Glutamatergic neuron (in vitro differentiated cells): ENCODE data around the gene KCNH2. TPM values are rescaled to one million over a fixed set of nuclear protein-coding genes. Genes with fewer than 3 reads are reported as not detected.

ENCODE experiments used
- DNase-seq: peaks from one replicate; pipeline ENCODE4 v3.0.0; 2022
- H3K27ac Mint-ChIP-seq: one replicate; pipeline ENCODE4 v1.8.0; 2020; ENCODE audit warnings: mild to moderate bottlenecking, mixed read lengths, inconsistent platforms; ENCODE audit not compliant: unreplicated experiment
- H3K27me3 Mint-ChIP-seq: one replicate; pipeline ENCODE4 v1.8.0; 2020; ENCODE audit warnings: mild to moderate bottlenecking, moderate library complexity, mixed read lengths, inconsistent platforms; ENCODE audit not compliant: unreplicated experiment
- H3K36me3 Mint-ChIP-seq: one replicate; pipeline ENCODE4 v1.8.0; 2020; ENCODE audit warnings: mild to moderate bottlenecking, mixed read lengths, inconsistent platforms; ENCODE audit not compliant: unreplicated experiment
- H3K4me1 Mint-ChIP-seq: one replicate; pipeline ENCODE4 v1.8.0; 2020; ENCODE audit warnings: mild to moderate bottlenecking, low read depth, mixed read lengths, inconsistent platforms; ENCODE audit not compliant: unreplicated experiment
- H3K4me3 Mint-ChIP-seq: one replicate; pipeline ENCODE4 v1.8.0; 2020; ENCODE audit warnings: mild to moderate bottlenecking, mixed read lengths, inconsistent platforms; ENCODE audit not compliant: unreplicated experiment
- H3K9me3 Mint-ChIP-seq: one replicate; pipeline ENCODE4 v1.8.0; 2020; ENCODE audit warnings: mild to moderate bottlenecking, moderate library complexity, mixed read lengths, inconsistent platforms; ENCODE audit not compliant: unreplicated experiment
- total RNA-seq: library from RNA; stranded (reverse); fragmentation: NEBNext Ultra II Directional; extraction: Animal tissue kit (Norgen Biotek cat#: 25700); gene quantifications from one replicate; pipeline ENCODE4 v1.2.1, GENCODE V29; 2021; ENCODE audit not compliant: unreplicated experiment
- TF ChIP-seq, protein P1 (sequence below): fragments of 200-600 bp; sonication (generic); IDR thresholded peaks from one replicate; pipeline ENCODE4 v1.5.0; 2021; ENCODE audit not compliant: partially characterized antibody, unreplicated experiment

KCNH2 gene
- total RNA-seq, 1 donor from 2014 or later, result 73.7 TPM

DNA sequence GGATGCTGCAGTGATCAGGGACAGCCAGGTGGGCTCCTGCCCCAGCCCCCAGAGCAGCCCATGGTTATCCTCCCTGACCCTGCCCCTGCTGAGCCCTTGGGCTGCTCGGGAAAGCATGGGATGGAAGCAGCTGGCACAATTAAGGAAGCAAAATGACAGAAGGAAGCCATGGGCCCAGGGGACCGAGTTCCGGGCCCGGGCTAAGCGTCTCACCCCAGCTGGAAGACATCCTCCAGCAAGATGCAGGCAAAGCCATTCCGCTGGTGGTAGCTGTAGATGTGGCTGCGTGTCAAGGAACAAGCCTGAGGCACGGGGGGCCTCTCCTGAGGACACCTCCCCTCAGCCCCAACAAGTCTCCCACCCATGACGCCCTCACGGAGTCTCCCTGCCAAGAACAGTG is 45.1 kb upstream of the KCNH2 start:
- H3K9me3 Mint-ChIP-seq, result peaks cover 31% of the 10 kb centered on the region
- H3K27me3 Mint-ChIP-seq, result peaks cover 25% of the 10 kb centered on the region
- TF ChIP-seq, protein P1, sequence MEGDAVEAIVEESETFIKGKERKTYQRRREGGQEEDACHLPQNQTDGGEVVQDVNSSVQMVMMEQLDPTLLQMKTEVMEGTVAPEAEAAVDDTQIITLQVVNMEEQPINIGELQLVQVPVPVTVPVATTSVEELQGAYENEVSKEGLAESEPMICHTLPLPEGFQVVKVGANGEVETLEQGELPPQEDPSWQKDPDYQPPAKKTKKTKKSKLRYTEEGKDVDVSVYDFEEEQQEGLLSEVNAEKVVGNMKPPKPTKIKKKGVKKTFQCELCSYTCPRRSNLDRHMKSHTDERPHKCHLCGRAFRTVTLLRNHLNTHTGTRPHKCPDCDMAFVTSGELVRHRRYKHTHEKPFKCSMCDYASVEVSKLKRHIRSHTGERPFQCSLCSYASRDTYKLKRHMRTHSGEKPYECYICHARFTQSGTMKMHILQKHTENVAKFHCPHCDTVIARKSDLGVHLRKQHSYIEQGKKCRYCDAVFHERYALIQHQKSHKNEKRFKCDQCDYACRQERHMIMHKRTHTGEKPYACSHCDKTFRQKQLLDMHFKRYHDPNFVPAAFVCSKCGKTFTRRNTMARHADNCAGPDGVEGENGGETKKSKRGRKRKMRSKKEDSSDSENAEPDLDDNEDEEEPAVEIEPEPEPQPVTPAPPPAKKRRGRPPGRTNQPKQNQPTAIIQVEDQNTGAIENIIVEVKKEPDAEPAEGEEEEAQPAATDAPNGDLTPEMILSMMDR, result no peak
- H3K27ac Mint-ChIP-seq, result peak overlapping the region; percentile 56
- H3K4me3 Mint-ChIP-seq, result peak overlapping the region; percentile 72
- H3K36me3 Mint-ChIP-seq, result no peaks in the 10 kb centered on the region
- peaks cover 42% of the 10 kb centered on the region for H3K4me1 Mint-ChIP-seq
- DNase-seq, result peak; percentile 75

DNA sequence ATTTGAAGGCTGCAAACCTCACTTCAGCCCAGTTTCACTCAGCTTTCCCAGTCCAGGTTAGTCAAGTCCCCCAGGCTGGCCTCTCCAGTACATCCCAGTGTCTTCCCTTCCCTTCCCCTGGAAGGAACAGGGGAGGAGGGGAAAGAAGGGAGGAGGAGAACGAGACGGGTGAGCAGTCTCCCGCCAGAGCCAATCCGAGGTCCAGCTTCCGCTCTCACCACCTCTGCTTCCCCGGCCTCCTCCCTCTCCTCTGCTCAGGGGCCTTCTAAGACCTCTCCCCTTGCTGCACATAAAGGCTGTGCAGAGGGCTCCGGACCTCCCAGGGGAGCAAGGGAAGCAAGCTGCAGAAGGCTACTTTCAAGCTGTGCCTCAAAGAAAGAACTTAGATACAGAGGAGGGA is 42.1 kb upstream of the KCNH2 start:
- Mint-ChIP-seq H3K27ac (peak overlapping the region; percentile 98), H3K27me3 (peaks cover 26% of the 10 kb centered on the region), H3K4me3 (peak overlapping the region; percentile 75), H3K4me1 (peaks cover 43% of the 10 kb centered on the region), H3K9me3 (peaks cover 28% of the 10 kb centered on the region), H3K36me3 (no peaks in the 10 kb centered on the region)
- peak; percentile 75 for DNase-seq
- TF ChIP-seq, protein P1, result no peak

DNA sequence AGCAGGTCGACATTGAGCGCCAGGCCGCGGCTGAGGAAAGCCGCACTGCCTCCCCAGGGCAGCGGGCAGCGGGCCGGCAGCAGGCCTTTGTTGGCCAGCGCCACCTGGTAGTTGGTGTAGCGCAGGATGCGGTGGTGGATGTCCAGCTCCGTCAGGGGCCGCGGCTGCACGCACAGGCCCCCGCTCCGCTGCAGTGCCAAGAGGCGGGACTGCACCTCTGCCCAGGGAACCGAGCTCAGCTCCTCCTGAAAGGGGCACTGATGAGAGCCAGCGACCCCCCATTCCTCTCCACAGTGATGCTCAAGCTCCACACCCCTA is 41.0 kb upstream of the KCNH2 start:
- Mint-ChIP-seq H3K27me3 (peaks cover 28% of the 10 kb centered on the region), H3K4me3 (peak overlapping the region; percentile 70), H3K36me3 (no peaks in the 10 kb centered on the region), H3K27ac (peak overlapping the region; percentile 98), H3K9me3 (peaks cover 31% of the 10 kb centered on the region), H3K4me1 (peaks cover 37% of the 10 kb centered on the region)
- TF ChIP-seq, protein P1, result no peak
- DNase-seq, result no peak

DNA sequence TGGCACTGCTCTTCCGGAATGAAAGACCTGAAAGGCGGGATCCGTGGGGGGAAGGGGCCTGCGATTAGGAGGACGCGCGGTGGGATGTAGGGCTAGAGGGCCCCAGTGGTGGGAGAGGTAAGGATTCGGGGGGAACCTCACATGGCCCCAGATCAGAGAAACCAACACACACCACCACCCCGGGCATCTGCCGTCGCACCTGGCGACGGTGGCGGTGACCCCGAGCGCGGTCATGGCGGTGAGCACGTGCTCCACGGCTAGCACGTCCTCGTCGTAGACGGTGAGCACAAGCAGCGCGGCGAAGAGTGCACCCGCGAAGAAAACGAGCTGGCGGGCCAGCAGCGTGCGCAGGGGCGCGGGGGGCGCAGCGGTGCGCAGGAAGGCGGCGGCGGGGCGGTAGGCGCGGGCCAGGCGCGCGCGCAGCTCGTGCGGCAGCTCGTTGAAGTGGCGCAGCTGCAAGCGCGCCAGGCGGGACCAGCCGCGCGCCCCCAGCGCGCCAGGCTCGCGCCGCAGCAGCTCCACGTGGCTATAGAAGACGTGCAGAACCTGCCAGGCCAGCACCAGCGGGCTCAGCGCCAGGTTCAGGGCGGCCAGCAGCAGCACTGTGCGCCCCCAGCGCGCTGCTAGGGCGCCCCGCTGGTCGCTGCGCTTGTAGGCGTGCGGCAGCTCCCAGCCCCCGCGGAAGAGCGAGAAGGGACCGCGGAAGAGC is 40.5 kb upstream of the KCNH2 start:
- Mint-ChIP-seq H3K4me3 (peak overlapping the region; percentile 86), H3K27ac (peak overlapping the region; percentile 66), H3K36me3 (no peaks in the 10 kb centered on the region), H3K9me3 (peaks cover 33% of the 10 kb centered on the region), H3K27me3 (peaks cover 28% of the 10 kb centered on the region), H3K4me1 (peaks cover 37% of the 10 kb centered on the region)
- peak; percentile 60 for DNase-seq
- TF ChIP-seq, protein P1, result peak; percentile 47

DNA sequence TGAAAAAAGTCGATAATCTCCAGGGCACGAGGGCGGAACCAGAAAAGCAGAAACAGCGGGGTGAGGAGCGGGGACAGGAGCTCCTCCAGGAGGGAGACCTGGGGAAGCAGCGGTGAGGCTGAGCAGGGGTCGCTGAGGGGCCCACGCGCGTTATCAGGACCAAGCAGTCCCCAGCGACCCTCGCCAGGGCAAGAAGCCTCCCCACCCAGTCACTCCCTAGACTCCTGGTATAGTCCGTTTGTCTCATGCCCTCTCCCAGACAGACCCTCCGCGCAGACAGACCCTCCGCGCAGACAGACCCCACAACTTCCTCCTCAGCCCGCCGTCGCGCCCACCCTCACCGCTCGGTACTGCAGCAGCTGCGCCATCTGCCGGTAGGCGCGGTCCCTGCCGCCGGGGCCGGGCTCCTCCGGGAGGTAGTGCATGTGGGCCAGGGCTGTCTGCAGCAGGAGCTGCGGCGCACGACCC is 39.9 kb upstream of the KCNH2 start:
- peaks cover 32% of the 10 kb centered on the region for H3K4me1 Mint-ChIP-seq
- H3K27me3 Mint-ChIP-seq, result peaks cover 25% of the 10 kb centered on the region
- TF ChIP-seq, protein P1, result peak; percentile 90
- H3K27ac Mint-ChIP-seq, result peak overlapping the region; percentile 80
- H3K9me3 Mint-ChIP-seq, result peaks cover 28% of the 10 kb centered on the region
- H3K36me3 Mint-ChIP-seq, result no peaks in the 10 kb centered on the region
- peak overlapping the region; percentile 86 for H3K4me3 Mint-ChIP-seq
- peak; percentile 94 for DNase-seq
